ENCODE results near the gene CCDC3. TPM values are rescaled to one million over a fixed set of nuclear protein-coding genes. Genes with fewer than 3 reads are reported as not detected.

CCDC3 gene
- total RNA-seq, 2 donors from 2014 or later, result 1.4 to 2.1 TPM

DNA sequence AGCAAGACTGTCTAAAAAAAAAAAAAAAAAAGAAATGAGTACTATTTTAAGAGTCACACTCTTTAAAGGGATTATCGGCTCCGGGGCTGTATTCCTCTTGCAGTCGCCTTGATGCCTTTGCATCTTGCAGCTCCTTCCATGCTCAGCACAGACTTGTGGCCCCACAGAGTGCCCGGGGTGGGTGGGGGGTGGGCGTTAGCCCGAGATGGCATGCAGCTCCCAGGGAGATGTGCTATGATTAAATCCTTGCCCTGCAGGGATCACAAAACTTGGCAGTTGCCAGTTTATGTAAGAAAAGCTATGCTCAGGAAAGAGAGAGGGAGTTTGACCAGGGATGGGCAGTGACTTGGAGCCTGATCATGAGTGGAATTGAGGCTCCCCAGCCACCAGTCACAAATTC lies 81.9 kb downstream of the CCDC3 start:
- no peaks in the 10 kb centered on the region for H3K4me1 ChIP-seq
- H3K27me3 ChIP-seq, result no peaks in the 10 kb centered on the region
- no peak overlapping the region for H3K27ac ChIP-seq
- no peak for DNase-seq
- H3K36me3 ChIP-seq, result no peaks in the 10 kb centered on the region
- no peak for TF ChIP-seq CTCF (IDR thresholded peaks at IDR 0.05)
- no peaks in the 10 kb centered on the region for H3K9me3 ChIP-seq
- intact Hi-C loops (cut with DNase I), result no loop called here
- H3K4me3 ChIP-seq, result no peak overlapping the region
- no peak overlapping the region for H3K9ac ChIP-seq (ENCODE audit: low read depth in 2 of 2, low read length in 2 of 2)

DNA sequence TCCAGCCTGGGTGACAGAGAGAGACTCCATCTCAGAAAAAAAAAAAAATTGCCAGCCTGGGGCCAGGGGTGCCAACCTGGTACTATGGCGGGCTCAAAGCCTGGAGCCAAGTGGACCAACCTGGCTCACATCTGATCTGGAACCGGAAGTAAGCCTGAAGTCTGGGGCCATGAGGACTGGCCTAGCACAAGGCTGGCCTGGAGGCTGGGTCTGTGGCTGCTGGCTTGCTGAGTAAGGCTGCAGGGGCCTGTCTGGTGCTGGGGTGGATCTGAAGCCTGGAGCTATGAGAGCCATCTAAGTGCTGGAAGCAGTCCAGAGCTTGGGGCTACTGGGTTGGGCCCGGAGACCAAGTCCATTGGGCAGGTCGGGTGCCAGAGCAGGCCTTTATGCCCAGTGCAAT lies 84.9 kb downstream of the CCDC3 start:
- H3K9me3 ChIP-seq, result no peaks in the 10 kb centered on the region
- no peak overlapping the region for H3K27ac ChIP-seq
- DNase-seq, result no peak
- no peaks in the 10 kb centered on the region for H3K36me3 ChIP-seq
- intact Hi-C loops (cut with DNase I), result no loop called here
- H3K27me3 ChIP-seq, result no peaks in the 10 kb centered on the region
- no peak overlapping the region for H3K4me3 ChIP-seq
- no peaks in the 10 kb centered on the region for H3K4me1 ChIP-seq
- no peak overlapping the region for H3K9ac ChIP-seq (ENCODE audit: low read depth in 2 of 2, low read length in 2 of 2)
- TF ChIP-seq CTCF (IDR thresholded peaks at IDR 0.05), result no peak

- H3K27me3 ChIP-seq, result no peaks in the 10 kb centered on the region
- no peaks in the 10 kb centered on the region for H3K36me3 ChIP-seq
- H3K4me3 ChIP-seq, result no peak overlapping the region
- H3K27ac ChIP-seq, result no peak overlapping the region
- no peaks in the 10 kb centered on the region for H3K4me1 ChIP-seq
- no peak for DNase-seq
- no peaks in the 10 kb centered on the region for H3K9me3 ChIP-seq
- intact Hi-C loops (cut with DNase I), result no loop called here
- H3K9ac ChIP-seq (ENCODE audit: low read depth in 2 of 2, low read length in 2 of 2), result no peak overlapping the region
- TF ChIP-seq CTCF (IDR thresholded peaks at IDR 0.05), result no peak
Observed at GRCh38 chr10:12915637-12916168, 85.8 kb downstream of the CCDC3 start.

- TF ChIP-seq CTCF (IDR thresholded peaks at IDR 0.05), result no peak
- no peaks in the 10 kb centered on the region for H3K27me3 ChIP-seq
- H3K4me3 ChIP-seq, result no peak overlapping the region
- no peaks in the 10 kb centered on the region for H3K36me3 ChIP-seq
- H3K4me1 ChIP-seq, result no peaks in the 10 kb centered on the region
- DNase-seq, result no peak
- no peak overlapping the region for H3K27ac ChIP-seq
- no peaks in the 10 kb centered on the region for H3K9me3 ChIP-seq
- intact Hi-C loops (cut with DNase I), result no loop called here
- H3K9ac ChIP-seq (ENCODE audit: low read depth in 2 of 2, low read length in 2 of 2), result no peak overlapping the region
Observed at GRCh38 chr10:12914111-12914510, 87.4 kb downstream of the CCDC3 start.

GRCh38 chr10:12911795-12912194 lies 89.7 kb downstream of the CCDC3 start:
- no peaks in the 10 kb centered on the region for H3K36me3 ChIP-seq
- no peak overlapping the region for H3K9ac ChIP-seq (ENCODE audit: low read depth in 2 of 2, low read length in 2 of 2)
- H3K27ac ChIP-seq, result no peak overlapping the region
- intact Hi-C loops (cut with DNase I), result no loop called here
- no peak for DNase-seq
- H3K4me1 ChIP-seq, result no peaks in the 10 kb centered on the region
- no peak for TF ChIP-seq CTCF (IDR thresholded peaks at IDR 0.05)
- H3K9me3 ChIP-seq, result no peaks in the 10 kb centered on the region
- no peaks in the 10 kb centered on the region for H3K27me3 ChIP-seq
- H3K4me3 ChIP-seq, result no peak overlapping the region

Measured in colonic mucosa (tissue), 4 donors.